GM10248 (cell line): ENCODE results near the gene SASS6.

ENCODE experiments used
- CTCF ChIA-PET: fragments of 300-600 bp; sonication (Branson Sonifier 250); formaldehyde crosslinking; extraction: SDS; loops from one replicate; lab custom pipeline; 2021; ENCODE audit warnings: antibody characterized with exemption; lab: Yijun Ruan, JAX
- POLR2A ChIA-PET: fragments of 350-650 bp; sonication (Branson Sonifier 250); formaldehyde crosslinking; extraction: SDS; loops from one replicate; lab custom pipeline; 2020; ENCODE audit warnings: antibody characterized with exemption; lab: Yijun Ruan, JAX
- DNase-seq: peaks from one replicate; pipeline ENCODE4 v3.0.0; 2012; ENCODE audit errors: extremely low spot score
- CTCF ChIP-seq: IDR thresholded peaks from 2 replicates; pipeline ENCODE4 v1.5.1; 2012; ENCODE audit warnings: mild to moderate bottlenecking, low read depth; ENCODE audit errors: extremely low read depth, missing control alignments, control extremely low read depth

The SASS6 gene

GRCh38 chr1:100130552-100131077 is 2.1 kb downstream of the SASS6 start:
- TF ChIP-seq CTCF: no peak
- no peak for DNase-seq
- ChIA-PET CTCF (interaction anchor here (1.0 kb wide), 1 partner anchor 122 kb away, joined by 3 read pairs; no protein-coding TSS in a partner anchor), POLR2A (no interaction called here)

- ChIA-PET CTCF (interaction anchor here (1.9 kb wide), 1 partner anchor 11 kb away, joined by 5 read pairs; no protein-coding TSS in a partner anchor), POLR2A (no interaction called here)
- no peak for DNase-seq
- TF ChIP-seq CTCF: no peak
These were observed 5.5 kb downstream of the SASS6 start for GRCh38 chr1:100127226-100127625.

GRCh38 chr1:100122177-100122576 is 10.6 kb downstream of the SASS6 start:
- POLR2A ChIA-PET: no interaction called here
- no peak for TF ChIP-seq CTCF
- no peak for DNase-seq
- CTCF ChIA-PET: no interaction called here

- DNase-seq: no peak
- ChIA-PET POLR2A (no interaction called here), CTCF (interaction anchor here (0.8 to 1.2 kb wide), 3 partner anchors 13 to 24 kb away, joined by 3 to 5 read pairs (median 3); no protein-coding TSS in a partner anchor)
- no peak for TF ChIP-seq CTCF
These were observed 17.2 kb downstream of the SASS6 start for GRCh38 chr1:100115524-100115923.

- no peak for DNase-seq
- ChIA-PET CTCF (interaction anchor here (1.5 kb wide), 1 partner anchor 10 kb away, joined by 3 read pairs; no protein-coding TSS in a partner anchor), POLR2A (no interaction called here)
- no peak for TF ChIP-seq CTCF
These were observed 23.1 kb downstream of the SASS6 start for GRCh38 chr1:100109554-100110066.

- ChIA-PET CTCF (interaction anchor here (1.2 kb wide), 2 partner anchors 9 to 10 kb away, joined by 3 read pairs; no protein-coding TSS in a partner anchor), POLR2A (no interaction called here)
- TF ChIP-seq CTCF: no peak
- no peak for DNase-seq
These were observed 25.0 kb downstream of the SASS6 start for GRCh38 chr1:100107696-100108095.
